ENCODE measurements around the gene EEFSEC.

DNA sequence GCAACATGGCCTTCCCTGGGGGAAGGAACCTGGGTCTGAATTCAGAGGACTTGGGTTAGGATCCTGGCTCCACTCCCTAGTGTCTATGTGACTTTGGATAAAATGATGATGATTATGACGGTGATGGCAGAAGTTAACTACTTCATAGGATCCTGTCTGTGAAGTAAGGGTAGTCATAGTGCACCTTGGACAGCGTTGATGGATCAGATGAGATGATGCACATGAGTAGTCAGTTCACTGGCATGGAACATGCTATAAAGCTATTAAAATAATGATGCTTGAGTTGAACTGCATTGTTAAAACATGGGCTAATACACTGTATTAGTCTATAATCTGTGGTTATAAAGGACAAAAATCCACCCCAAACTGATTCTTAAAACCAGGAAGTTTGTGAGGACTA lies 62.0 kb downstream of the EEFSEC start:
- TF ChIP-seq, protein P1, sequence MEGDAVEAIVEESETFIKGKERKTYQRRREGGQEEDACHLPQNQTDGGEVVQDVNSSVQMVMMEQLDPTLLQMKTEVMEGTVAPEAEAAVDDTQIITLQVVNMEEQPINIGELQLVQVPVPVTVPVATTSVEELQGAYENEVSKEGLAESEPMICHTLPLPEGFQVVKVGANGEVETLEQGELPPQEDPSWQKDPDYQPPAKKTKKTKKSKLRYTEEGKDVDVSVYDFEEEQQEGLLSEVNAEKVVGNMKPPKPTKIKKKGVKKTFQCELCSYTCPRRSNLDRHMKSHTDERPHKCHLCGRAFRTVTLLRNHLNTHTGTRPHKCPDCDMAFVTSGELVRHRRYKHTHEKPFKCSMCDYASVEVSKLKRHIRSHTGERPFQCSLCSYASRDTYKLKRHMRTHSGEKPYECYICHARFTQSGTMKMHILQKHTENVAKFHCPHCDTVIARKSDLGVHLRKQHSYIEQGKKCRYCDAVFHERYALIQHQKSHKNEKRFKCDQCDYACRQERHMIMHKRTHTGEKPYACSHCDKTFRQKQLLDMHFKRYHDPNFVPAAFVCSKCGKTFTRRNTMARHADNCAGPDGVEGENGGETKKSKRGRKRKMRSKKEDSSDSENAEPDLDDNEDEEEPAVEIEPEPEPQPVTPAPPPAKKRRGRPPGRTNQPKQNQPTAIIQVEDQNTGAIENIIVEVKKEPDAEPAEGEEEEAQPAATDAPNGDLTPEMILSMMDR (IDR thresholded peaks at IDR 0.05) = no peak
- TF ChIP-seq POLR2AphosphoS5 (IDR thresholded peaks at IDR 0.05) = no peak
